Mammary epithelial cell (primary cell): ENCODE measurements around the gene NEB.

Source experiments
- CTCF ChIP-seq, 2 donors: IDR thresholded peaks in 1 of 2; conservative IDR thresholded peaks in 1 of 2; 2 replicates each; pipeline ENCODE4 v1.5.1; 2011 to 2012; ENCODE audit warnings: inconsistent platforms in 2 of 2, low read length in 2 of 2, mild to moderate bottlenecking in 2 of 2, control low read depth in 1 of 2, low read depth in 1 of 2; ENCODE audit not compliant: insufficient read depth in 1 of 2; ENCODE audit errors: extremely low read depth in 1 of 2
- EZH2 ChIP-seq: IDR thresholded peaks from 2 replicates; pipeline ENCODE4 v1.6.1; 2012; ENCODE audit warnings: low read length, inconsistent platforms, borderline replicate concordance

- TF ChIP-seq EZH2 (no peak), CTCF (conservative IDR thresholded peaks at IDR 0.05 in 1 of 2, IDR thresholded peaks at IDR 0.05 in 1 of 2; ENCODE audit: extremely low read depth in 1 of 2, insufficient read depth in 1 of 2, low read depth in 1 of 2, low read length in 2 of 2) (no peak)
Observed at GRCh38 chr2:151760139-151760650, 25.9 kb upstream of the NEB start.
